Measurements from ENCODE around the gene C2orf74. TPM values are rescaled to one million over a fixed set of nuclear protein-coding genes. Genes with fewer than 3 reads are reported as not detected.

Gene C2orf74
- total and polyA plus RNA-seq, 9 of the 15 experiments (the other 6 are each of a cell fraction or from before 2014, with no cell fraction given): not detected

DNA sequence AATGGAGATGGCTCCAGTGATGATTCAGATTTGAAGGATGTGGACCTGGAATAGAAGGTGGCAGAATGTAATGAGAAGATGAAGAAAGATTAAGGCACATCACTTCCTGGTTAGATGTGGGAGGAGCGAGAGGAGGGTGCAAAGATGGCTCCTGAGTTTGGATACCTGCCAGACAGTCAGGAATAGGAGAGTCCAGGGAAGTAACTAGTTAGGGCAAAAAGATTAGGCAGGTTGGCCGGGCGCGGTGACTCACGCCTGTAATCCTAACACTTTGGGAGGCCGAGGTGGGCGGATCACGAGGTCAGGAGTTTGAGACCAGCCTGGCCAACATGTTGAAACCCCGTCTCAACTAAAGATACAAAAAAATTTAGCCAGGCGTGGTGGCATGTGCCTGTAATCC lies 5.6 kb downstream of the C2orf74 start:
- H3K4me3 ChIP-seq: no peak overlapping the region
- no peaks in the 10 kb centered on the region for H3K79me2 ChIP-seq (ENCODE audit: control insufficient read depth, insufficient read depth, low read length)
- H3K9me3 ChIP-seq (replicated peaks; ENCODE audit: control insufficient read depth, insufficient read depth, low read depth, low read length): no peaks in the 10 kb centered on the region
- DNase-seq (ENCODE audit: extremely low read depth in 1 of 4, low spot score in 3 of 4) (peak in 2 of 4 experiments; percentile 33 to 62), ATAC-seq (peak; percentile 67), FAIRE-seq (no peak)
- no peak overlapping the region for H3K9ac ChIP-seq (ENCODE audit: insufficient read depth in 1 of 2, low read depth in 2 of 2, low read length in 2 of 2)
- POLR2A ChIA-PET: interaction anchor here (1.1 to 5.6 kb wide), 2 partner anchors 10 to 12 kb away, joined by 3 to 28 read pairs; no protein-coding TSS in a partner anchor
- H4K20me1 ChIP-seq (replicated peaks; ENCODE audit: control insufficient read depth, insufficient read depth, low read length): no peaks in the 10 kb centered on the region
- in situ Hi-C loops (cut with MboI): no loop called here
- H3K36me3 ChIP-seq (ENCODE audit: control insufficient read depth, insufficient read depth, low read length): no peaks in the 10 kb centered on the region
- peak overlapping the region; percentile 88; the same call in 1 of the 2 replicates for H2AFZ ChIP-seq (ENCODE audit: low read depth, low read length)
- H3K9me1 ChIP-seq (ENCODE audit: control insufficient read depth, insufficient read depth, low read length): no peaks in the 10 kb centered on the region
- WGBS (ENCODE audit: insufficient coverage, low coverage, missing lambda C conversion rate): 48% methylated on average over 10 of the region's 10 CpGs
- no peaks in the 10 kb centered on the region for H3K27me3 ChIP-seq (ENCODE audit: control insufficient read depth in 2 of 2, insufficient read depth in 2 of 2, low read length in 2 of 2)
- CTCF ChIA-PET (ENCODE audit: low intra/inter-chr PET ratio): no interaction called here
- H3K27ac ChIP-seq (ENCODE audit: extremely low read depth, low read depth, low read length): no peak overlapping the region
- no TSS peak for BruUV-seq (replicated peaks)
- H3K4me2 ChIP-seq (ENCODE audit: insufficient read depth, low read length): no peak overlapping the region
- peaks cover 0 to 6% of the 10 kb centered on the region in 2 experiments; a peak in 3 of 5 replicates for H3K4me1 ChIP-seq (replicated peaks in 1 of 2; ENCODE audit: control insufficient read depth in 2 of 2, insufficient read depth in 2 of 2, low read length in 2 of 2)
- intact Hi-C loops (cut with micrococcal nuclease): no loop called here
- TF ChIP-seq YY1 (IDR thresholded peaks at IDR 0.05; ENCODE audit: borderline replicate concordance in 1 of 3, control insufficient read depth in 1 of 3, extremely low read depth in 1 of 3, insufficient read depth in 3 of 3, insufficient read length in 1 of 3, insufficient replicate concordance in 2 of 3, low read depth in 1 of 3, low read length in 2 of 3) (peak in 2 of 3 experiments; percentile 21 to 78), ZNF41 (CRISPR knock-in tag; conservative IDR thresholded peaks at IDR 0.05) (no peak), CEBPG (CRISPR knock-in tag; IDR thresholded peaks at IDR 0.05) (no peak), CEBPG (tag; conservative IDR thresholded peaks at IDR 0.05 in 1 of 2, IDR thresholded peaks at IDR 0.05 in 1 of 2) (0 out of 4 replicates have a peak, but pooled peaks of 1 of the 2 experiments have one; percentile 19), HMGN3 (IDR thresholded peaks at IDR 0.05; ENCODE audit: borderline replicate concordance, extremely low read depth, insufficient read length, low read depth, low read length) (no peak), NFIC (IDR thresholded peaks at IDR 0.05) (peak; percentile 91), HDAC3 (IDR thresholded peaks at IDR 0.05; ENCODE audit: borderline replicate concordance, partially characterized antibody) (no peak), JUND (IDR thresholded peaks at IDR 0.05; ENCODE audit: borderline replicate concordance, low read depth, low read length) (peak; percentile 39; the same call in 1 of the 2 replicates), JUND (tag; IDR thresholded peaks at IDR 0.05; ENCODE audit: borderline replicate concordance, low read depth, low read length) (no peak), MAFF (IDR thresholded peaks at IDR 0.05; ENCODE audit: low read length) (no peak), SNRNP70 (optimal IDR thresholded peaks at IDR 0.05; ENCODE audit: low read depth, low read length) (no peak), EGR1 (conservative IDR thresholded peaks at IDR 0.05) (peak; percentile 79), HDAC2 (IDR thresholded peaks at IDR 0.05) (no peak), FOSL1 (tag; conservative IDR thresholded peaks at IDR 0.05) (peak; percentile 44)
- TF ChIP-seq, protein P1, sequence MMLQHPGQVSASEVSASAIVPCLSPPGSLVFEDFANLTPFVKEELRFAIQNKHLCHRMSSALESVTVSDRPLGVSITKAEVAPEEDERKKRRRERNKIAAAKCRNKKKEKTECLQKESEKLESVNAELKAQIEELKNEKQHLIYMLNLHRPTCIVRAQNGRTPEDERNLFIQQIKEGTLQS (IDR thresholded peaks at IDR 0.05): peak; percentile 56
- TF ChIP-seq, protein P1 (CRISPR knock-in tag; conservative IDR thresholded peaks at IDR 0.05): no peak
- TF ChIP-seq, protein P2, sequence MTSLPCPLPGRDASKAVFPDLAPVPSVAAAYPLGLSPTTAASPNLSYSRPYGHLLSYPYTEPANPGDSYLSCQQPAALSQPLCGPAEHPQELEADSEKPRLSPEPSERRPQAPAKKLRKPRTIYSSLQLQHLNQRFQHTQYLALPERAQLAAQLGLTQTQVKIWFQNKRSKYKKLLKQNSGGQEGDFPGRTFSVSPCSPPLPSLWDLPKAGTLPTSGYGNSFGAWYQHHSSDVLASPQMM (CRISPR knock-in tag; IDR thresholded peaks at IDR 0.05): no peak
- TF ChIP-seq, protein P3, sequence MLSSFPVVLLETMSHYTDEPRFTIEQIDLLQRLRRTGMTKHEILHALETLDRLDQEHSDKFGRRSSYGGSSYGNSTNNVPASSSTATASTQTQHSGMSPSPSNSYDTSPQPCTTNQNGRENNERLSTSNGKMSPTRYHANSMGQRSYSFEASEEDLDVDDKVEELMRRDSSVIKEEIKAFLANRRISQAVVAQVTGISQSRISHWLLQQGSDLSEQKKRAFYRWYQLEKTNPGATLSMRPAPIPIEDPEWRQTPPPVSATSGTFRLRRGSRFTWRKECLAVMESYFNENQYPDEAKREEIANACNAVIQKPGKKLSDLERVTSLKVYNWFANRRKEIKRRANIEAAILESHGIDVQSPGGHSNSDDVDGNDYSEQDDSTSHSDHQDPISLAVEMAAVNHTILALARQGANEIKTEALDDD (IDR thresholded peaks at IDR 0.05): peak; percentile 97
